ENCODE results near the gene TNPO3.
A peak's percentile ranks its signal among the peaks of the same experiment; 100 is the strongest.

The TNPO3 gene

DNA sequence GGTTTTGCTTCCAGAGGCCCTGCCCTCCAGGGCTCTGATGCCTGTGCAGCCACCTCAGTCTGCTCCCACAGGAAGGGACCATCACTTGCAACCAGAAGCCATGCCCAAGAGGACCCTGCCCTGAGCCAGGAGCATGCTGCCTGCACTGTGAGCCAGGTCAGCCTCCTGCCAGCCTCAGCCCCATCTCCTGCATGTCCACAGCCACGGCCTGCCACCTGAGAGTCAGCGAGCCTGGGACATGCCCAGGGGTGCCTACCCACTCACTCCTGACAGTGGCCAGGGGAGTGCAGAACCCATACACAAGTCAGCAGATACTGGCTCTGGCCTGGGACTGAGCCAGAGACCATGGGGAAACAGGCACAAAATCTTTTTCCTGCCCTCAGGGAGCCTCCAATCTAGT lies 137.8 kb downstream of the TNPO3 start:
- Histone ChIP-seq H3K79me2 (ENCODE audit: control insufficient read depth, insufficient read depth, low read length, poor library complexity) (no peaks in the 10 kb centered on the region), H4K12ac (ENCODE audit: low read depth, low read length) (no peak overlapping the region), H3K4ac (ENCODE audit: low read depth, low read length) (no peak overlapping the region), H3K9me3 (ENCODE audit: insufficient read depth, low read depth, low read length) (peaks cover 5% of the 10 kb centered on the region), H3K27me3 (ENCODE audit: insufficient read depth, low read length) (peaks cover 19% of the 10 kb centered on the region), H3K36me3 (ENCODE audit: control insufficient read depth in 1 of 2, insufficient read depth in 2 of 2, low read length in 2 of 2) (no peaks in the 10 kb centered on the region), H2AFZ (ENCODE audit: insufficient read depth, low read length, poor library complexity) (no peak overlapping the region), H3K18ac (ENCODE audit: low read length) (no peak overlapping the region), H3K27ac (ENCODE audit: low read depth, low read length) (no peak overlapping the region), H2BK120ac (ENCODE audit: insufficient read depth, low read length, poor library complexity) (no peak overlapping the region), H3K4me2 (ENCODE audit: low read length) (no peak overlapping the region), H3K23ac (ENCODE audit: low read length) (no peak overlapping the region), H2BK5ac (ENCODE audit: low read depth, low read length, poor library complexity) (no peak overlapping the region), H3K14ac (ENCODE audit: low read length) (no peak overlapping the region), H3K79me1 (ENCODE audit: low read length) (no peaks in the 10 kb centered on the region), H4K91ac (ENCODE audit: low read depth, low read length) (no peak overlapping the region), H2BK12ac (ENCODE audit: low read length) (no peak overlapping the region), H3K4me3 (ENCODE audit: low read depth, low read length) (peak overlapping the region; percentile 0), H4K8ac (ENCODE audit: low read depth, low read length) (no peak overlapping the region), H3K4me1 (ENCODE audit: control insufficient read depth in 1 of 2, insufficient read depth in 2 of 2, low read length in 2 of 2) (no peaks in the 10 kb centered on the region), H3K9ac (ENCODE audit: low read length) (no peak overlapping the region), H2AK5ac (ENCODE audit: low read length) (no peak overlapping the region)
- WGBS (ENCODE audit: extremely low coverage, insufficient coverage, insufficient read length) = no CpG with 5 or more reads among the region's 2 CpGs
- DNase-seq = no peak

GRCh38 chr7:128916643-128916915 lies 138.3 kb downstream of the TNPO3 start:
- no CpG with 5 or more reads among the region's 7 CpGs for WGBS (ENCODE audit: extremely low coverage, insufficient coverage, insufficient read length)
- no peaks in the 10 kb centered on the region for H3K36me3 ChIP-seq (ENCODE audit: control insufficient read depth in 1 of 2, insufficient read depth in 2 of 2, low read length in 2 of 2)
- H2AFZ ChIP-seq (ENCODE audit: insufficient read depth, low read length, poor library complexity) = no peak overlapping the region
- H3K9ac ChIP-seq (ENCODE audit: low read length) = no peak overlapping the region
- no peak overlapping the region for H2BK12ac ChIP-seq (ENCODE audit: low read length)
- H2BK120ac ChIP-seq (ENCODE audit: insufficient read depth, low read length, poor library complexity) = no peak overlapping the region
- H2BK5ac ChIP-seq (ENCODE audit: low read depth, low read length, poor library complexity) = no peak overlapping the region
- peaks cover 19% of the 10 kb centered on the region for H3K27me3 ChIP-seq (ENCODE audit: insufficient read depth, low read length)
- no peak overlapping the region for H4K12ac ChIP-seq (ENCODE audit: low read depth, low read length)
- peaks cover 5% of the 10 kb centered on the region for H3K9me3 ChIP-seq (ENCODE audit: insufficient read depth, low read depth, low read length)
- H4K91ac ChIP-seq (ENCODE audit: low read depth, low read length) = no peak overlapping the region
- H3K27ac ChIP-seq (ENCODE audit: low read depth, low read length) = no peak overlapping the region
- H3K14ac ChIP-seq (ENCODE audit: low read length) = no peak overlapping the region
- no peaks in the 10 kb centered on the region for H3K79me2 ChIP-seq (ENCODE audit: control insufficient read depth, insufficient read depth, low read length, poor library complexity)
- H3K4me2 ChIP-seq (ENCODE audit: low read length) = no peak overlapping the region
- H4K8ac ChIP-seq (ENCODE audit: low read depth, low read length) = no peak overlapping the region
- H3K23ac ChIP-seq (ENCODE audit: low read length) = no peak overlapping the region
- H3K18ac ChIP-seq (ENCODE audit: low read length) = no peak overlapping the region
- DNase-seq = no peak
- H3K4me1 ChIP-seq (ENCODE audit: control insufficient read depth in 1 of 2, insufficient read depth in 2 of 2, low read length in 2 of 2) = peaks cover 0 to under 1% of the 10 kb centered on the region in 2 experiments
- no peak overlapping the region for H3K4me3 ChIP-seq (ENCODE audit: low read depth, low read length)
- no peaks in the 10 kb centered on the region for H3K79me1 ChIP-seq (ENCODE audit: low read length)
- no peak overlapping the region for H2AK5ac ChIP-seq (ENCODE audit: low read length)
- H3K4ac ChIP-seq (ENCODE audit: low read depth, low read length) = no peak overlapping the region

GRCh38 chr7:128915841-128916642 lies 138.9 kb downstream of the TNPO3 start:
- Histone ChIP-seq H2AFZ (ENCODE audit: insufficient read depth, low read length, poor library complexity) (no peak overlapping the region), H3K27ac (ENCODE audit: low read depth, low read length) (no peak overlapping the region), H3K4ac (ENCODE audit: low read depth, low read length) (no peak overlapping the region), H2AK5ac (ENCODE audit: low read length) (no peak overlapping the region), H3K27me3 (ENCODE audit: insufficient read depth, low read length) (peaks cover 19% of the 10 kb centered on the region), H3K79me2 (ENCODE audit: control insufficient read depth, insufficient read depth, low read length, poor library complexity) (no peaks in the 10 kb centered on the region), H4K91ac (ENCODE audit: low read depth, low read length) (no peak overlapping the region), H2BK12ac (ENCODE audit: low read length) (no peak overlapping the region), H3K18ac (ENCODE audit: low read length) (no peak overlapping the region), H4K12ac (ENCODE audit: low read depth, low read length) (no peak overlapping the region), H3K36me3 (ENCODE audit: control insufficient read depth in 1 of 2, insufficient read depth in 2 of 2, low read length in 2 of 2) (no peaks in the 10 kb centered on the region), H4K8ac (ENCODE audit: low read depth, low read length) (no peak overlapping the region), H3K79me1 (ENCODE audit: low read length) (no peaks in the 10 kb centered on the region), H3K9ac (ENCODE audit: low read length) (no peak overlapping the region), H3K4me2 (ENCODE audit: low read length) (no peak overlapping the region), H3K9me3 (ENCODE audit: insufficient read depth, low read depth, low read length) (peaks cover 7% of the 10 kb centered on the region), H2BK120ac (ENCODE audit: insufficient read depth, low read length, poor library complexity) (no peak overlapping the region), H3K14ac (ENCODE audit: low read length) (no peak overlapping the region), H3K23ac (ENCODE audit: low read length) (no peak overlapping the region), H3K4me1 (ENCODE audit: control insufficient read depth in 1 of 2, insufficient read depth in 2 of 2, low read length in 2 of 2) (peaks cover 0 to 5% of the 10 kb centered on the region in 2 experiments), H2BK5ac (ENCODE audit: low read depth, low read length, poor library complexity) (no peak overlapping the region), H3K4me3 (ENCODE audit: low read depth, low read length) (no peak overlapping the region)
- WGBS (ENCODE audit: extremely low coverage, insufficient coverage, insufficient read length) = no CpG with 5 or more reads among the region's 69 CpGs
- DNase-seq = no peak

DNA sequence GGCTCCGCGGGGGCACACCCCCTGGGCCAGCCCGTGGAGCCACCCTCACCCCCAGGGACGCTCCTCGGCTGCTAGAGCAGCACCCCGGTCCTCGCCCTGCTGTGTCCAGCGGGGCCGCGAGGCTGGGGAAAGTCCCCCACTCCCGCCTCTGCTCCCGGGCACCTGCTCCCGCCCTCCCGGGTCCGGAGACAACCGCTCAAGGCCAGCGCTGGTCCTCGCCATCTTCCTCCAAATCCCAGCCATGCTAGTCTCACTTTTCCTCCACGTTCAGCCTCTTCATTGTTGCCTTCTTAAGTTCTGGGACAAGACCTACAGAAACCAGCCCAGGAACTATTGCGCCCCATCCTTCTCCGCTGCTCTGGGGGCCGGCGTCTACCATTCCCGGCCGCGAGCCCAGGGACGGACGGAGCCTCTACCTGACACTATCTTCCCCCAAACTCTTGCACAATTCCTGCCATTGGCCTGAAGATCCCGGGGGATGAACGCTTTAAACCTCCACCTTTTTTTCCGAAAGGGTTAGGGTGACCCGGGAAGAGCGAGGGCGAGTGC lies 139.6 kb downstream of the TNPO3 start:
- Histone ChIP-seq H3K4me2 (ENCODE audit: low read length) (no peak overlapping the region), H4K91ac (ENCODE audit: low read depth, low read length) (no peak overlapping the region), H3K18ac (ENCODE audit: low read length) (no peak overlapping the region), H3K9me3 (ENCODE audit: insufficient read depth, low read depth, low read length) (peaks cover 7% of the 10 kb centered on the region), H3K4ac (ENCODE audit: low read depth, low read length) (no peak overlapping the region), H2BK5ac (ENCODE audit: low read depth, low read length, poor library complexity) (no peak overlapping the region), H2BK12ac (ENCODE audit: low read length) (no peak overlapping the region), H2AK5ac (ENCODE audit: low read length) (no peak overlapping the region), H3K23ac (ENCODE audit: low read length) (no peak overlapping the region), H3K36me3 (ENCODE audit: control insufficient read depth in 1 of 2, insufficient read depth in 2 of 2, low read length in 2 of 2) (no peaks in the 10 kb centered on the region), H3K9ac (ENCODE audit: low read length) (no peak overlapping the region), H3K4me3 (ENCODE audit: low read depth, low read length) (no peak overlapping the region), H3K79me1 (ENCODE audit: low read length) (no peaks in the 10 kb centered on the region), H3K27ac (ENCODE audit: low read depth, low read length) (no peak overlapping the region), H3K27me3 (ENCODE audit: insufficient read depth, low read length) (peaks cover 20% of the 10 kb centered on the region), H4K8ac (ENCODE audit: low read depth, low read length) (no peak overlapping the region), H4K12ac (ENCODE audit: low read depth, low read length) (no peak overlapping the region), H3K79me2 (ENCODE audit: control insufficient read depth, insufficient read depth, low read length, poor library complexity) (no peaks in the 10 kb centered on the region), H2AFZ (ENCODE audit: insufficient read depth, low read length, poor library complexity) (no peak overlapping the region), H3K4me1 (ENCODE audit: control insufficient read depth in 1 of 2, insufficient read depth in 2 of 2, low read length in 2 of 2) (peaks cover 1 to 8% of the 10 kb centered on the region in 2 experiments), H2BK120ac (ENCODE audit: insufficient read depth, low read length, poor library complexity) (no peak overlapping the region), H3K14ac (ENCODE audit: low read length) (no peak overlapping the region)
- no CpG with 5 or more reads among the region's 34 CpGs for WGBS (ENCODE audit: extremely low coverage, insufficient coverage, insufficient read length)
- DNase-seq = no peak

Data from trophoblast cell (in vitro differentiated cells and primary cell).